Stimulated activated CD8-positive, alpha-beta memory T cell treated with anti-CD3 and anti-CD28 coated beads, Interleukin-15, amount 100 ng/mL, for 1 hour (primary cell): Measurements from ENCODE around the gene CCNI.
"Not testable (repeated sequence)": the region's sequence is repeated elsewhere in the genome, so short reads cannot be mapped to it uniquely, and the experiment has no call there.

Source experiments
- DNase-seq: peaks from one replicate; pipeline ENCODE4 v3.0.0-alpha.2; 2020; ENCODE audit warnings: low read depth

CCNI gene

DNA sequence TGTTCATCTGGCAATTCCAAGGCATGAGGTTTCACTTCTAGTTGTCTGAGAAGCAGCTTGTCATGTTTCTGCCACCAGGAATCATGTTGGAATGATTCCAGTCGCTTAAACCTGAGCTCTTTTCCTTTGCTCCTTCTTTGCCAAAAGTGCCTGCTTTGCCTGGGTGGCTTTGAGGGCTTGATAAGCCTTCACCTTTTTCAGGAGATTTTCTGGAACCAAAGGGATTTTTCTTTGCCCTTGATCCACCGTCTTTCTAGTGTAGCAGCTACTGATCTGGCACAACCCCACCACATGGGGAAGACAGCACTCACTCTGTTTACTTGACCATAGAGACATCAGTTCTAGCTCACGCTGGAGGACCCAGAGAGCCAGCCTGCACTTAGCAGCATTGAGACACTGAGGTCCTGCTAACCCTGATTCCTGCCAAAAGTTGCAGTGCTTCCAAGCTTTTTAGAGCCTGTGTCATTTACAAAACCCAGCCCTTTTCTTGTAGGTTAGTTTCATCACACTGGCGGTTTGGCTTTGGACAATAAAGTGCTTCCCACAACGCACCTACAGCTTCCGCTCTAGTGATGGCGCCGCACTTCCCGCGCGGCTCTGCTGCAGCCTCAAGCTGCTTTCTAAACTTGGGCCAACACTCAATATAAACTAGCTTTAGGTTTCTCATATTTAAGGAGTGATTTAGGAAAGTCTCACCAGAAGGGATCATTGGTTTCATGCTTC, 7.3 kb upstream of the CCNI start:
- DNase-seq, result no peak

DNA sequence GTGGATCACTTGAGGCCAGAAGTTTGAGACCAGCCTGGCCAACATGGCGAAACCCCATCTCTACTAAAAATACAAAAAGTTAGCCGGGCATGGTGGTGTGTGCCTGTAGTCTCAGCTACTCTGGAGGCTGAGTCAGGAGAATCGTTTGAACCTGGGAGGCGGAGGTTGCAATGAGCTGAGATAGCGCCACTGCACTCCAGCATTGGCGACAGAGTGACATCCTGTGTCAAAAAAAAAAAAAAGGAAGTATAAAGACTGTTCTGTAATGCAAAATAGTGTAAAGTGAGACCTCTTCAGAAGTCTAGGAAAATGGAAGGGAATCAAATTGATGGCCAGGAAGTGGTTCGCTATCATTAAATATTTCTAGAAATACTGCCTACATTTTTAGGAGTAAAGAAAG, 5.0 kb upstream of the CCNI start:
- not testable (repeated sequence) for DNase-seq

GRCh38 chr4:77079281-77079680, 3.5 kb upstream of the CCNI start:
- no peak for DNase-seq

GRCh38 chr4:77078401-77078800, 2.6 kb upstream of the CCNI start:
- DNase-seq, result no peak

- DNase-seq, result no peak
Measured at GRCh38 chr4:77076889-77077635, 1.3 kb upstream of the CCNI start.

- DNase-seq, result peak; percentile 56
Measured at GRCh38 chr4:77074981-77075855, 571 bp downstream of the CCNI start.

GRCh38 chr4:77074381-77074831, 1.4 kb downstream of the CCNI start:
- DNase-seq, result no peak

DNA sequence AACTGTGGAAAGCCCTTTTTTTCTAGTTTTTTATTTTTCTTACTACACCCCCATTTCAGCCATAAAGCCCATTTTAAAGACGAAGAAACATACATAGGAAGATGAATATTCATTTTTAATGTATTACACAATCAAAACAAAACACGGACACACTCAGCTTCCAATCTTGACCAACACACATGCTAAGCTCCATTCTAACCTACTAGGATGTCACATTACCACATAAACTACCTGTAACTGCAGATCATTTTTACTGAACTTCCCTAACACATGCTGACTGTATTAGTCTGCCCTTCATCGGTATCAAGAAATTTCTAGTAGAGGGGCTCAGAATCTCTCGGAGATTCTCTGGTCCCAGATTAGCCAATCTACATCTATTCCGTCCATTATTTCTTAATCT, 1.8 kb downstream of the CCNI start:
- no peak for DNase-seq

DNA sequence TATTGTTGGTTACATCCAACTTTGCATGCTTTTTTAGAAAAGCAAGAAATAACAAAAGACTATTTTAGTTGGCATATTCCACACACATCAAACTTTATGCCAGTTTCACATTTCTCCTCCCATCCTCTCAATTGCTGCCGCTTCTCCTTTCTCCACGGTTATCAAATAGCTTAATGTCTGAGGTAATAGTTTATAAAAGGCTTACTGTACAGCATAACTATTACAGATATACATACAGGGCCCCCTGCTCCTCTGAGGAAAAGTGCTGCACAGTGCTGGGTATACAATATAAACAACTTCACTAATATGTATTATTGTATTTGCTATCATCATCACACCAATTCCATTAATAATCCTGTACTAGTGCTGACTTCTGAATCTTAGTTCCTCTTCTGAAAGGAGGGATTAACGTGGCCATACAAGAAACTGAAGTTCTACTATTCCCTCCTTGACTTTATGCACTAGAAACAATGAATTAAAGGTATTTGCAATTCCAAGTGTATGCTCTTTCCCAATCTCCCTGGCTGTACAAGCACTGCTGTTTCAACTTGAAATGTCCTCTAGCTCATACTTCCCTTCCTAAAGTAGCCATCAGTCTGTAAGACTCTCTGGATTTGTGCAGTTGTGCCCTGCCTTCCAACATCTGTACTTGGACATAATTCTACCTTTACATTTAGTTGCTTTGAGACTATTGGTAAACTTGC, 2.5 kb downstream of the CCNI start:
- DNase-seq, result no peak

GRCh38 chr4:77072195-77072753, 3.5 kb downstream of the CCNI start:
- DNase-seq, result no peak

DNA sequence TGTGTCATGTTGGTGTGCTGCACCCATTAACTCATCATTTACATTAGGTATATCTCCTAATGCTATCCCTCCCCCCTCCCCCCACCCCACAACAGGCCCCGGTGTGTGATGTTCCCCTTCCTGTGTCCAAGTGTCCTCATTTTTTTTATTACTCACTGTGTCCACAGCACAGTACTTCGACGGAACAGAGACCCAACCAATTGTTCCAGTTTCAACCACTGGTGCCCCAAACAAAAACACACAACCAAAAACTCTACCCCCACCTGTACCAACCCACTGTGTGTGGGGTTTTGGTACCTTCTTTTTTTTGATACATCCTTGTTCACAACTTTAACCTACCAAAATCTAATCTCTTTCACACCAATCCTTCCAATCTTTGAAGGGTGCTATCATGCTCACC, 6.3 kb downstream of the CCNI start:
- DNase-seq, result not testable (repeated sequence)

- DNase-seq, result no peak
Measured at GRCh38 chr4:77065382-77065781, 10.4 kb downstream of the CCNI start.

- no peak for DNase-seq
Measured at GRCh38 chr4:77062856-77063255, 12.9 kb downstream of the CCNI start.

- DNase-seq, result peak; percentile 50
Measured at GRCh38 chr4:77052352-77052751, 23.4 kb downstream of the CCNI start.

DNA sequence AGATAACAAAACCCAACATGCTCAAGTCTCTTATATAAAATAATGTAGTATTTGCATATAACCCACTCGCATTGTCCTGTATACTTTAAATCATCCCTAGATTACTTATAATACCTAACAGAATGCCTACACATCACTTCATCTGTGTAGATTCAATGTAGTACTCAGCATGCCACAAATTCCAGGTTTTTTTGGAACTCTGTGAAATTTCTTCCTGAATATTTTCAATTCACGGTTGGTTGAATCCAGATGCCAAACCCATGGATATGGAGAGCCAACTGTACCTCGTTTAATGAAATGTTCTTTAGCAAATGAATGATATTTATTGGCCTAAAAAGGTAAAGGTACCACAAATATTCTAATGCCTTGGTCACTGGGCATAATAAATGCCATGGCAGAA, 24.8 kb downstream of the CCNI start:
- DNase-seq, result no peak

- DNase-seq, result no peak
Measured at GRCh38 chr4:77047037-77047436, 28.8 kb downstream of the CCNI start.

- no peak for DNase-seq
Measured at GRCh38 chr4:77045490-77045889, 30.3 kb downstream of the CCNI start.

- no peak for DNase-seq
Measured at GRCh38 chr4:77044461-77045150, 31.2 kb downstream of the CCNI start.

DNA sequence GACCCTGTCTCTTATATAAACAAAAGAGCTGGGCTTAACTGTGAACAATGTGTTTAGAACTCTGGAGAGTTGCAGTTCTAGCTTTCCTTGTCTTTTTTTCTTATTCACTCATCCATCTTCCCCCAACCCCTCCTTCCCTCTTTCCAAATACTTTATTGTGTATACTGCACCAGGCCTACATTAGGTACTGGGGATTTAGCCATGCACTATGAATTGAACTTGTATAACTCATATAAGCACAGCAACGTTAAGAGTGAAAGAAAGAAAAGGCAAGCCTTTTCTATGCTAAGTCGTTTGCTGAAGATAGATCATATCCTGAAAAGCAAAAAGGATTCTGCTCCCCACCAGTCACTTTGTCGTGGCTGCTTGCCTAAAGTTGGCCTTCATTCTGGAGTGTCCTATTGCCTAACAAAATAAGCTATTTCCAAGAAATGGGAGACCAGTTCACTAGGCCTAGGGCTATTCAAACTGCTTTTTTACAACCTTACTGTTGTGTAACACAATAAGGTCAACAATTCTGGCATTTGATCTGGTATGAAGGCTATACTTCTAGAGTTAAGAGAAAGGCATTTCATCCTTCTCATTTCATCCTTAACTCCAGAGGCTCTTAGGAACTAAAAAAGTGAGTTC, 32.2 kb downstream of the CCNI start:
- DNase-seq, result no peak
